Right ventricle myocardium superior (tissue), 1 donor: ENCODE data around the gene ZNF613. TPM values are rescaled to one million over a fixed set of nuclear protein-coding genes. Genes with fewer than 3 reads are reported as not detected.

ENCODE experiments used
- ATAC-seq: fragments of 200-7000 bp; cut with Tn5 transposase; one replicate; pipeline ENCODE4 v1.9.1; 2020; ENCODE audit warnings: mild to moderate bottlenecking; ENCODE audit not compliant: poor library complexity
- DNase-seq: peaks from one replicate; pipeline ENCODE4 v3.0.0-alpha.2; 2020
- intact Hi-C: fragments of 100-400 bp; cut with DNase I; formaldehyde crosslinking; loops from one replicate; pipeline ENCODE4 v1.11.2; 2022
- total RNA-seq: library from RNA; stranded (reverse); fragmentation: NEBNext Ultra II Directional; extraction: Animal tissue kit (Norgen Biotek cat#: 25700); gene quantifications from one replicate; pipeline ENCODE4 v1.2.1, GENCODE V29; 2021
- donor health status: DM: no; HTN: yes; CAD: no; lungs with severe emphysema.

Gene ZNF613
- total RNA-seq, 1 donor from 2014 or later: 3.1 TPM

GRCh38 chr19:51986309-51987291, 59.3 kb downstream of the ZNF613 start, which contains the start of gene ZNF350:
Gene ZNF350, minus strand, starts transcription at chr19:51986840. Its CDS starts 12,480 bp downstream, at chr19:51974360.
- intact Hi-C loops: no loop called here
- peak; percentile 94 for DNase-seq
- peak; percentile 100 for ATAC-seq

DNA sequence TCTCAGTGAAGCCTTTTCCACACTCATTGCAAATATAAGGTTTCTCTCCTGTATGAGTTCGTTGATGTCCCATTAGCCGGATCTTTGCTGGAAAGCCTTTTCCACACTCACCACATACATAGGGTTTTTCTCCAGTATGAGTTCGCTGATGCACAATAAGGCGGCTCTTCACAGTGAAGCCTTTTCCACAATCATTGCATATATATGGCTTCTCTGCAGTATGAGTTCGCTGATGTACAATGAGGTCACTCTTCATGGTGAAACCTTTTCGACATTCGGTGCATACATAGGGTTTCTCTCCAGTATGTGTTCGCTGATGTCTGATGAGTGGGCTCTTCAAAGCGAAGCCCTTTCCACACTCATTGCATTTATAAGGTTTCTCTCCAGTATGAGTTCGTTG, 66.2 kb downstream of the ZNF613 start:
- no peak for DNase-seq
- intact Hi-C loops: no loop called here

GRCh38 chr19:51994048-51994644, 66.9 kb downstream of the ZNF613 start:
- no peak for DNase-seq
- intact Hi-C loops: no loop called here
- ATAC-seq: no peak

More for the DNA sequence above, 66.2 kb downstream of the ZNF613 start:
- no peak for ATAC-seq

Other genes starting within 250 kb of the ZNF613 start
- gene SPACA6, start 234.1 kb upstream of the ZNF613 start, total RNA-seq: 10.1 TPM
- gene HAS1, start 203.5 kb upstream of the ZNF613 start, total RNA-seq: 0.70 TPM
- gene FPR1, start 175.6 kb upstream of the ZNF613 start, total RNA-seq: 3.5 TPM
- gene FPR2, start 166.3 kb upstream of the ZNF613 start, total RNA-seq: 0.59 TPM
- 4.0 TPM for gene FPR3, start 132.3 kb upstream of the ZNF613 start, total RNA-seq
- 6.5 TPM for gene ZNF577, start 39.5 kb upstream of the ZNF613 start, total RNA-seq
- 6.4 TPM for gene ZNF649, start 22.5 kb upstream of the ZNF613 start, total RNA-seq
- 7.6 TPM for gene ZNF350, start 59.4 kb downstream of the ZNF613 start, total RNA-seq
- gene ZNF615, start 80.7 kb downstream of the ZNF613 start, total RNA-seq: 9.6 TPM
- 5.3 TPM for gene ZNF614, start 100.9 kb downstream of the ZNF613 start, total RNA-seq
- gene ZNF432, start 121.4 kb downstream of the ZNF613 start, total RNA-seq: 8.2 TPM
- gene ZNF841, start 168.3 kb downstream of the ZNF613 start, total RNA-seq: 5.2 TPM
- gene ZNF616, start 212.5 kb downstream of the ZNF613 start, total RNA-seq: 4.8 TPM
- gene ZNF836, start 244.1 kb downstream of the ZNF613 start, total RNA-seq: 7.0 TPM